ENCODE results near the gene AGAP3.

GRCh38 chr7:151113344-151114150 is 27.3 kb downstream of the AGAP3 start:
- TF ChIP-seq YY1 (IDR thresholded peaks at IDR 0.05; ENCODE audit: insufficient read depth, insufficient read length) (no peak), SUZ12 (IDR thresholded peaks at IDR 0.05; ENCODE audit: extremely low read depth, insufficient read depth, insufficient read length) (no peak), ZNF274 (IDR thresholded peaks at IDR 0.05; ENCODE audit: low read depth, low read length) (no peak)
